Breast epithelium (tissue), 4 donors: ENCODE results near the gene VPS29. TPM values are rescaled to one million over a fixed set of nuclear protein-coding genes. Genes with fewer than 3 reads are reported as not detected.
"Not testable (repeated sequence)": the region's sequence is repeated elsewhere in the genome, so short reads cannot be mapped to it uniquely, and the experiment has no call there.

ENCODE experiments used
- DNase-seq, 2 donors: peaks; one replicate each; pipeline ENCODE4 v3.0.0-alpha.2; 2019; ENCODE audit warnings: low spot score in 2 of 2
- H3K27ac ChIP-seq, 2 donors: fragments of 200-600 bp; sonication (generic) in 1 of 2; one replicate each; pipeline ENCODE4 v1.5.1; 2016 to 2019; ENCODE audit warnings: mild to moderate bottlenecking in 1 of 2
- H3K27me3 ChIP-seq, 2 donors: fragments of 200-600 bp; sonication (generic) in 1 of 2; one replicate each; pipeline versions ENCODE4 v1.5.1 to v1.6.0; 2017 to 2019; ENCODE audit warnings: control low read depth in 1 of 2, mild to moderate bottlenecking in 1 of 2
- H3K36me3 ChIP-seq: fragments of 200-600 bp; one replicate; pipeline ENCODE4 v1.5.1; 2019
- H3K4me1 ChIP-seq, 2 donors: fragments of 200-600 bp; sonication (generic); one replicate each; pipeline ENCODE4 v1.5.1; 2016 to 2019; ENCODE audit warnings: control low read depth in 1 of 2
- H3K4me3 ChIP-seq, 3 donors: fragments of 200-600 bp; sonication (generic); 1 replicate in 2 of 3; 2 replicates in 1 of 3; pipeline ENCODE4 v1.5.1; 2016 to 2019; ENCODE audit warnings: mild to moderate bottlenecking in 3 of 3, moderate library complexity in 2 of 3
- H3K9me3 ChIP-seq, 2 donors: fragments of 200-600 bp; sonication (generic) in 1 of 2; one replicate each; pipeline ENCODE4 v1.5.1; 2016 to 2019; ENCODE audit warnings: control low read depth in 1 of 2
- CTCF ChIP-seq, 3 donors: fragments of 450-650 bp; IDR thresholded peaks; one replicate each; pipeline ENCODE4 v1.5.1; 2016 to 2017; ENCODE audit warnings: antibody characterized with exemption in 3 of 3, mild to moderate bottlenecking in 3 of 3, moderate library complexity in 3 of 3
- POLR2A ChIP-seq: fragments of 450-650 bp; IDR thresholded peaks from one replicate; pipeline ENCODE4 v1.6.1; 2016; ENCODE audit warnings: antibody characterized with exemption, mild to moderate bottlenecking, moderate library complexity
- POLR2AphosphoS5 ChIP-seq, 3 donors: sonication (generic); formaldehyde crosslinking; IDR thresholded peaks; one replicate each; pipeline ENCODE4 v1.6.1; 2017; ENCODE audit warnings: antibody characterized with exemption in 3 of 3
- intact Hi-C: fragments of 100-400 bp; cut with DNase I; formaldehyde crosslinking; loops from one replicate; pipeline ENCODE4 v1.15.1; 2023; ENCODE audit warnings: low total_unique reads
- total RNA-seq, 3 donors: library from RNA; depleted of rRNA; stranded (reverse); fragments of >200 nt; gene quantifications; one replicate each; pipeline ENCODE4 v1.1.0, GENCODE V29; 2016

VPS29 gene
- total RNA-seq, 3 donors from 2014 or later: 82.9 to 135 (median 96.7) TPM

GRCh38 chr12:110528277-110528839 lies 26.4 kb upstream of the VPS29 start:
- Histone ChIP-seq H3K4me3 (no peak overlapping the region), H3K4me1 (peaks cover 0 to 9% of the 10 kb centered on the region in 2 donors), H3K27ac (no peak overlapping the region), H3K36me3 (no peaks in the 10 kb centered on the region), H3K27me3 (no peaks in the 10 kb centered on the region), H3K9me3 (no peaks in the 10 kb centered on the region)
- intact Hi-C loops: no loop called here
- DNase-seq: no peak
- TF ChIP-seq POLR2AphosphoS5 (IDR thresholded peaks at IDR 0.05) (no peak), CTCF (IDR thresholded peaks at IDR 0.05) (no peak), POLR2A (no peak)

- H3K27ac ChIP-seq, H3K4me3 ChIP-seq, intact Hi-C loops, DNase-seq, H3K27me3 ChIP-seq, H3K36me3 ChIP-seq, H3K9me3 ChIP-seq, H3K4me1 ChIP-seq: not testable (repeated sequence)
These were observed 19.2 kb upstream of the VPS29 start for GRCh38 chr12:110520876-110521712.

- H3K36me3 ChIP-seq, DNase-seq, intact Hi-C loops, H3K27ac ChIP-seq, H3K4me3 ChIP-seq, H3K4me1 ChIP-seq, H3K27me3 ChIP-seq, H3K9me3 ChIP-seq: not testable (repeated sequence)
These were observed 16.1 kb upstream of the VPS29 start for GRCh38 chr12:110518014-110518413.

GRCh38 chr12:110516995-110517394 lies 15.1 kb upstream of the VPS29 start:
- intact Hi-C loops: no loop called here
- H3K9me3 ChIP-seq: no peaks in the 10 kb centered on the region
- H3K27me3 ChIP-seq: no peaks in the 10 kb centered on the region
- no peaks in the 10 kb centered on the region for H3K36me3 ChIP-seq
- no peak overlapping the region for H3K27ac ChIP-seq
- no peak overlapping the region for H3K4me3 ChIP-seq
- no peak for DNase-seq
- TF ChIP-seq POLR2AphosphoS5 (IDR thresholded peaks at IDR 0.05) (no peak), CTCF (IDR thresholded peaks at IDR 0.05) (no peak), POLR2A (no peak)
- H3K4me1 ChIP-seq: no peaks in the 10 kb centered on the region

GRCh38 chr12:110514363-110514762 lies 12.5 kb upstream of the VPS29 start:
- Histone ChIP-seq H3K9me3 (no peaks in the 10 kb centered on the region), H3K27ac (no peak overlapping the region), H3K36me3 (no peaks in the 10 kb centered on the region), H3K4me3 (no peak overlapping the region), H3K27me3 (no peaks in the 10 kb centered on the region), H3K4me1 (no peaks in the 10 kb centered on the region)
- no peak for TF ChIP-seq POLR2A
- no peak for TF ChIP-seq CTCF (IDR thresholded peaks at IDR 0.05)
- no peak for TF ChIP-seq POLR2AphosphoS5 (IDR thresholded peaks at IDR 0.05)
- no peak for DNase-seq
- intact Hi-C loops: loop anchor here (5.0 kb wide), 1 partner anchor 88 kb away; no protein-coding TSS in a partner anchor

- intact Hi-C loops: loop anchor here (5.0 kb wide), 1 partner anchor 88 kb away; no protein-coding TSS in a partner anchor
- H3K4me3 ChIP-seq: no peak overlapping the region
- DNase-seq: no peak
- no peaks in the 10 kb centered on the region for H3K27me3 ChIP-seq
- H3K27ac ChIP-seq: no peak overlapping the region
- H3K4me1 ChIP-seq: no peaks in the 10 kb centered on the region
- TF ChIP-seq POLR2AphosphoS5 (IDR thresholded peaks at IDR 0.05): no peak
- no peak for TF ChIP-seq CTCF (IDR thresholded peaks at IDR 0.05)
- TF ChIP-seq POLR2A: no peak
- H3K9me3 ChIP-seq: no peaks in the 10 kb centered on the region
- H3K36me3 ChIP-seq: no peaks in the 10 kb centered on the region
These were observed 11.9 kb upstream of the VPS29 start for GRCh38 chr12:110513842-110514241.
